ES-I3 (cell line): ENCODE results near the gene ATXN1.
"Not testable (repeated sequence)": the region's sequence is repeated elsewhere in the genome, so short reads cannot be mapped to it uniquely, and the experiment has no call there.

Experiments
- H3K36me3 ChIP-seq: 2 replicates; pipeline ENCODE4 v1.6.1; 2013; ENCODE audit warnings: mild to moderate bottlenecking, low read length, control low read depth, moderate library complexity; ENCODE audit not compliant: insufficient read depth
- H3K4me1 ChIP-seq: 2 replicates; pipeline ENCODE4 v1.6.1; 2013; ENCODE audit warnings: mild to moderate bottlenecking, control low read depth, low read length; ENCODE audit not compliant: insufficient read depth
- H3K9ac ChIP-seq: 2 replicates; pipeline ENCODE4 v1.6.1; 2013; ENCODE audit warnings: low read depth, mild to moderate bottlenecking, low read length, moderate library complexity
- H3K9me3 ChIP-seq: 2 replicates; pipeline ENCODE4 v1.6.1; 2013; ENCODE audit warnings: mild to moderate bottlenecking, low read length, moderate library complexity; ENCODE audit not compliant: control insufficient read depth, insufficient read depth

Gene ATXN1

GRCh38 chr6:16473184-16473907, 287.9 kb downstream of the ATXN1 start:
- Histone ChIP-seq H3K9ac (no peak overlapping the region), H3K9me3 (no peaks in the 10 kb centered on the region; the same call in 1 of the 2 replicates), H3K36me3 (no peaks in the 10 kb centered on the region), H3K4me1 (no peaks in the 10 kb centered on the region)

DNA sequence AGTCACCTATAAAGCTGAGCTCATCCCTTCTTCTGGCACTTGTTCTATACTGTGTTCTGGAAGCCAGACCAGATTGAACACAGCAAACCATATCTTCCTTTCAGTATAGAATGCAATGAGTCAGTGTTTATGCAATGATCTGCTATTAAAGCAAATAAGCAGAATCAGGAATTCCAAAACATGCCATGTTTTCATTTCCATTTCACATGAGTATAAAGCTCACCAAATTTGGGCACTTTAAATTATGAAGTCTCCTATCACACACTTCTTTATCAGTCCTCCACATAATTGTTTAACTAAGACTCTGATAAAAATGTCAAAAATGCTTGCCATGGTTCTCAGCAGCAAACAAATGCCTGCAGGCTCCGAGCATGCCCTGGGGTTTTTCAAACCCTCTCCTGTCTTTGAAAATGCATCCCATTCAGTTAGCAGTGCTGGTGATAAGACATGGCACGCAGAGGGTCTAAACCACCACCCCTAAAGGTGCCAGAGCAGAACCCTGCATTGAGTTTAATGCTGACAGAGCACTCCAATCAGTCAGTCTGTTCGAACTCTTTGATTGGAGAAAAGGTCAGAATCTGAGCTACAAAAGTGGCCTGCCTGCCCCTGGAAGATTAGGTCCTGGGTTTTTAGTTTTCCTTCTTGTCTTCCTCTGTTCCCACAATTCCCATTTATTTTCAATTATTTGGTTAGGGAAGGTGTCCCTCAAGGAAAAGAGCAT, 288.8 kb downstream of the ATXN1 start:
- H3K36me3 ChIP-seq, result no peaks in the 10 kb centered on the region
- peaks cover 2% of the 10 kb centered on the region; the same call in 1 of the 2 replicates for H3K4me1 ChIP-seq
- H3K9me3 ChIP-seq, result no peaks in the 10 kb centered on the region; the same call in 1 of the 2 replicates
- H3K9ac ChIP-seq, result no peak overlapping the region

- H3K36me3 ChIP-seq, result no peaks in the 10 kb centered on the region
- H3K9me3 ChIP-seq, result no peaks in the 10 kb centered on the region; the same call in 1 of the 2 replicates
- H3K4me1 ChIP-seq, result peaks cover 7% of the 10 kb centered on the region
- H3K9ac ChIP-seq, result no peak overlapping the region
These were observed 289.4 kb downstream of the ATXN1 start for GRCh38 chr6:16471910-16472297.

DNA sequence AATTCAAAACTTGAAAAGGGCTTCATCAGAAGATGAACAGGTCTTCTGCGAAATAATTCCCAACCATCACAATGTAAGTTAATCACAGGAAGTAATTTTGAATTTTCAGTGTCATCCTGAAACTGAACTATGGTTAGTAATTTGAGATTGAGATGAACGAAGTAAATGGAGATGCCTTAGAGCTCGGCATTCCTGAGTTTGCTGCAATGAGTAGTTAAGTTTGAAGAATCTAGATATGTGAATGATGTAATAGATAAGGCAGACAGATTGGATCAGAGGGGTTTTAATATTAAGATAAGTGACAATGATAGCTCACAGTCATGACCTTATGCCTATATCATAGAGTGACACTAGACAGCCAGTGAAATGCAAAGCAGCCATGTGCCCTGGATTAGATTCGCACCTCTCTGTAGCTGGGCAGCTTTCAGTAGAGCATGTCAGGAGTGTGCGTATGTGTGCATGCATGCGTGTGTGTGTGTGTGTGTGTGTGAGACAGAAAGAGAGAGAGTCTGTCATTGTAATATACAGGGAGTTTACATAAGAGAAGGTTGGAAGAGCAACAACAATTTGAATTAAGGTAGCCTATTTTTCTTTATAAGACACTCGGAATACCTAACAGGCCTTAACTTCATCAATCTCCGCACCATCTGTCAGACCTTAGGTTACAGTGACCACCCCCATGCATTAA, 289.9 kb downstream of the ATXN1 start:
- peaks cover 11% of the 10 kb centered on the region for H3K4me1 ChIP-seq
- no peaks in the 10 kb centered on the region for H3K36me3 ChIP-seq
- H3K9me3 ChIP-seq, result no peaks in the 10 kb centered on the region; the same call in 1 of the 2 replicates
- no peak overlapping the region for H3K9ac ChIP-seq

- Histone ChIP-seq H3K4me1 (peaks cover 11% of the 10 kb centered on the region), H3K36me3 (no peaks in the 10 kb centered on the region), H3K9me3 (no peaks in the 10 kb centered on the region; the same call in 1 of the 2 replicates), H3K9ac (no peak overlapping the region)
These were observed 290.6 kb downstream of the ATXN1 start for GRCh38 chr6:16470502-16471221.

GRCh38 chr6:16468991-16469615, 292.2 kb downstream of the ATXN1 start:
- H3K4me1 ChIP-seq, result peaks cover 11% of the 10 kb centered on the region
- H3K9ac ChIP-seq, result no peak overlapping the region
- no peaks in the 10 kb centered on the region for H3K36me3 ChIP-seq
- H3K9me3 ChIP-seq, result no peaks in the 10 kb centered on the region

GRCh38 chr6:16466800-16467553, 294.3 kb downstream of the ATXN1 start:
- no peaks in the 10 kb centered on the region for H3K9me3 ChIP-seq
- H3K36me3 ChIP-seq, result no peaks in the 10 kb centered on the region
- peaks cover 11% of the 10 kb centered on the region for H3K4me1 ChIP-seq
- H3K9ac ChIP-seq, result no peak overlapping the region

DNA sequence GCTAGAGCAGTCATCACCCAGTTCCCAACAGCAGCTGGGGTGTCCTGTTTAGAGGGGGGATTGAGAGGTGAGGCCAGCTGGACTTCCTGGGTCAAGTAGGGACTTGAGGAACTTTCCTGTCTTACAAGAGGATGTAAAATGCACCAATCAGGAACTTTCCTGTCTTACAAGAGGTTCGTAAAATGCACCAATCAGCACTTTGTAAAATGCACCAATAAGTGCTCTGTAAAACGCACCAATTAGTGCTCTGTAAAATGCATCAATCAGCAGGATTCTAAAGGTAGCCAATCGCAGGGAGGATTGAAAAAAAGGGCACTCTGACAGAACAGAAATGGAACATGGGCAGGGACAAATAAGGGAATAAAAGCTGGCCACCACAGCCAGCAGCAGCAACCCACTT, 297.2 kb downstream of the ATXN1 start:
- Histone ChIP-seq H3K36me3 (no peaks in the 10 kb centered on the region), H3K9ac (no peak overlapping the region), H3K9me3 (no peaks in the 10 kb centered on the region), H3K4me1 (peaks cover 11% of the 10 kb centered on the region)

DNA sequence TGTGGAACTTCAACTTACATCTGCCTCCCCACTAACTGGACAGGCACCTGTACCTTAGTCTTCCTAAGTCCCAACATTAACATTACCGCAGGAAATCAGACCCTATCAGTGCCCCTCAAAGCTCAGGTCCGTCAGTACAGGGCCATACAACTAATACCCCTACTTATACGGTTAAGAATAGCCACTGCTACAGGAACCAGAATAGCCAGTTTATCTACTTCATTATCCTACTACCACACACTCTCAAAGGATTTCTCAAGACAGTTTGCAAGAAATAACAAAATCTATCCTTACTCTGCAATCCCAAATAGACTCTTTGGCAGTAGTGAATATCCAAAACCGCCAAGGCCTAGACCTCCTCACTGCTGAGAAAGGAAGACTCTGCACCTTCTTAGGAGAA, 298.0 kb downstream of the ATXN1 start:
- not testable (repeated sequence) for H3K9ac ChIP-seq, H3K9me3 ChIP-seq, H3K36me3 ChIP-seq

GRCh38 chr6:16461491-16461890, 299.8 kb downstream of the ATXN1 start:
- H3K9ac ChIP-seq, result no peak overlapping the region
- no peaks in the 10 kb centered on the region for H3K9me3 ChIP-seq
- H3K36me3 ChIP-seq, result no peaks in the 10 kb centered on the region
- peaks cover 11% of the 10 kb centered on the region for H3K4me1 ChIP-seq

More for the DNA sequence above, 298.0 kb downstream of the ATXN1 start:
- peaks cover 11% of the 10 kb centered on the region for H3K4me1 ChIP-seq

- not testable (repeated sequence) for H3K9me3 ChIP-seq, H3K9ac ChIP-seq, H3K36me3 ChIP-seq
- peaks cover 11% of the 10 kb centered on the region; the same call in 1 of the 2 replicates for H3K4me1 ChIP-seq
These were observed 301.8 kb downstream of the ATXN1 start for GRCh38 chr6:16459472-16459871.

GRCh38 chr6:16452348-16452747, 308.9 kb downstream of the ATXN1 start:
- Histone ChIP-seq H3K4me1 (peaks cover 6% of the 10 kb centered on the region; the same call in 1 of the 2 replicates), H3K36me3 (no peaks in the 10 kb centered on the region), H3K9me3 (no peaks in the 10 kb centered on the region), H3K9ac (no peak overlapping the region)

GRCh38 chr6:16450821-16451220, 310.4 kb downstream of the ATXN1 start:
- Histone ChIP-seq H3K36me3 (no peaks in the 10 kb centered on the region), H3K9ac (no peak overlapping the region), H3K4me1 (no peaks in the 10 kb centered on the region; the same call in 1 of the 2 replicates), H3K9me3 (no peaks in the 10 kb centered on the region)
